Medulla oblongata (tissue), 1 donor: ENCODE data around the gene RAB25.
"Not testable (repeated sequence)": the region's sequence is repeated elsewhere in the genome, so short reads cannot be mapped to it uniquely, and the experiment has no call there.

ENCODE experiments used
- DNase-seq: peaks from one replicate; pipeline ENCODE4 v3.0.0-alpha.2; 2015; ENCODE audit errors: extremely low spot score

RAB25 gene

DNA sequence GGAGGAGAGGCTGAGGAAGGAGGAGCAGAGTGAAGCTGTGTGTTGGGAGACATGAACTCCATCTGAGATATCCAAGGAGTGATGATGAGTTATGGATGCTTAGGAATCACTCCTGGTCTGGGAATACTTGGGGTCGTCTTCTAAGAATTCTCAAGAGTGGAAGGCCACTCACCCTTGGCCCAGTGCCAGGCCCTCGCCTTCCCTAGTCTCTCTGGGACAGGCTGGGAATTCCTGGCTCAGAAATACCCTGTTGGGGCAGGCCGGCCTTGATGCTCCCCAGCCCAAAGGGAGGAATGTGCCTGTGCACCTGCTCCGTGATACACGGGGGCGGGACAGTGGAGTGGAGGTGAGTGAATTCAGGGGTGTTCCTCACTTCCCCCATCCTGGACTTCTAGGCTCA lies 40.9 kb downstream of the RAB25 start:
- no peak for DNase-seq

DNA sequence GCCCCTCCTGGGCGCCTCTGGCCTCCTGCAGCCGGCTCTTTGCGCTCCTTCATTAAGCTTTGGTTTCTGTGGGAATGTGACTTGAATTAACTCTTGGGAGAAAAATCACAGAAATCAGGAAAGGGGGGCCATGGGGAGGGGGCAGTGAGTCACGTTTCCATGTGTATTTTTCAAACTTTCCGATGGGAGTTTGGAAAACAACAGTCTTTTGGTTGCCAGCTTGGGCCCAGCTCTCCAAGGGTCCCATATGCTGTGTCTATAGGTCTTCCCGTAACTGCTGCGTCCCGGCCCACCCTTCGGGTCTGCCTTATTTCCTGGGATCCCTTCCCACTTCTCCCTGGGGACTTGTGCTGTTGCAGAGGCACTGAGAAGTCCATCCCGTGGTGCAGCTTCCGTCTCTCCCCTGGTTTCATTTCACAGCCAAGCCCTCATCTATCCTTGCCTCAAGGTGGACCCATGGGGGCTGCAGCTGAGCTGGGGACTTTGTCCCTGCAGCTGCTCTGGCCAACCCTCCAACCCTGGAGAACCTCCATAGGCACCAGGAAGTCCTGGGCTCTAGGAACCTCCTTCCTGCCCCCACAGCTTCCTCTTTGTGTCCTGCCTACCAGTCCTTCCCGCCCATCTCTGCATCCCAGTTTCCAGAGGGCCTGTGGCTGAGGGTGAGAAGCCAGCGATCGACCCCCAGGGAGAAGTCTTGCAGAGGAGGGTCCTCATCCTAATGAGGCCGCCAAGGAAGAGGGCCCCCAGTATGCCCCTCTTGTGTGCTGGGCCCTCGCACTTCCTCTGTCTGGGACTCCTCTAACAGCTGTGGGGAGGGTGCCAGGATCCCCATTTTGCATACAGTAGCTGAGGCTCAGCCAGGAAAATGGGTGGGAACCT lies 41.9 kb downstream of the RAB25 start:
- no peak for DNase-seq

- no peak for DNase-seq
Observed at GRCh38 chr1:156103521-156103947, 42.6 kb downstream of the RAB25 start.

GRCh38 chr1:156104065-156104810 lies 43.3 kb downstream of the RAB25 start:
- peak; percentile 58 for DNase-seq

- DNase-seq = no peak
Observed at GRCh38 chr1:156104861-156105832, 44.2 kb downstream of the RAB25 start.

DNA sequence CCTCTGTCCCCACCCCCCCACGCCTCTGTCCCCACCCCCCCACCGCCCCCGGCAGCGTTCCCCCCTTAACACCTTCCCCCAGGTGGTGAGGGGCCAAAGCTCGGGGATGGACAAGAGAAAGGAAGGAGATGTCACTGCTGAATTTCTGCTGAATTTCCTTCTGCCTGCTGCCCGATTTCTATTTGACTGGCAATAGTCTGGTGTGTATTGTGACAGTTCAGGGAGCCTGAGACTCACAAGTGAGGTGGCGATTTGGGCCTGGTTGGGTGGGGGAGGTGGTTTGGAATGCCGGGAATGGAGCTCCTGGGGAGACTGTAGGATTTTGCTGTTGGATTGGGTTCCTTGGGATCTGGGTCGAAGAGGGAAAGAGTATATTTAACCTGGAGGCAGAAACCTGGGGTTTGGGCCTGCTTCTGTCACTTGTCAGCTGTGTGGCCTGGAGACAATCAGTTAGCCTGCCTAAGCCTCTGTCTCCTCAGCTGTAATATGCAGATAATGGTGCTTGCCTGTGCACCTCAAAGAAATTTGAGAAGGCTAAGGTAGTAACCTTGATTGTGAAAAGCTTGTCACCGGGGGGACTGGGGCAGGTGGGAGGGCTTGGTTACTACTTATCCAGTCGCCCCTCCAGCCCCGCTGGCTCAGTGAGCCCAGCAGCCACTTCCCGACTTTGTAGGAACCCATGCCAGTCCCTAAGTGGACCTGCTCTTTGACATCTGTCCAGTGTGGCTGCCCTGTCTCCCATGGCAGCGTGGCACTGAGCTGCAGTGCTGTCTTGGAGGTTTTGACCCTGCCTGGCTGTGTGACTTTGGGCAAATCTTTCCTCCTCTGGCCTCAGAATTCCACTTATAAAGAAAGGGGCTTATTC lies 45.9 kb downstream of the RAB25 start:
- peak; percentile 16 for DNase-seq

GRCh38 chr1:156108057-156108456 lies 47.1 kb downstream of the RAB25 start:
- no peak for DNase-seq

- no peak for DNase-seq
Observed at GRCh38 chr1:156108664-156109241, 47.8 kb downstream of the RAB25 start.

- DNase-seq = no peak
Observed at GRCh38 chr1:156110252-156110651, 49.3 kb downstream of the RAB25 start.

DNA sequence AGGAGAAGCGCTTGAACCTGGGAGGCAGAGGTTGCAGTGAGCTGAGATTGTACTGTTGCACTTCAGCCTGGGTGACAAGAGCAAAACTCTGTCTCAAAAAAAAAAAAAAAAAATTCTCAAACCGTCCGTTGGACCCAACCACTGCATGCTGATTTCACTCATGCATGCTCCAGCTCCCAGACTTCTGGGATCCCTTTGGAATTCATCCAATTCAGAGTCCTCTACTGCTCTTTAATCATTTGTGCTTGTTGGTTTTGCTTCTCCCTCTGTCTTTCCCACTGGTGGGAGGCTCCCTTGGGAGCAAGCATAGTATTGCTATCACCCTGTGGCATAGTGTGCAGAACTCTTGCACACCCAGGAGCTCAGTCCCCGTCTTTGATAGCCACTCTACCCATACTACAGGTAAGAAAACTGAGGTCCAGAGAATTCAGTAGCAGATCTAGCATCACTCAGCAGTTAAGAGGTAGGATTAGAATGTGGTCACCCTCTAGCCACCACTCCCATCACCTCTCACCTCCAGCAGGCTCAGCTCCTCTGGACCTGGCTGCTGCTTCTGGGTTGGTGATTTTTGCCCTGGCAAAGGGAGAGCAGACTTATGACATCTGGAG lies 50.5 kb downstream of the RAB25 start:
- no peak for DNase-seq

DNA sequence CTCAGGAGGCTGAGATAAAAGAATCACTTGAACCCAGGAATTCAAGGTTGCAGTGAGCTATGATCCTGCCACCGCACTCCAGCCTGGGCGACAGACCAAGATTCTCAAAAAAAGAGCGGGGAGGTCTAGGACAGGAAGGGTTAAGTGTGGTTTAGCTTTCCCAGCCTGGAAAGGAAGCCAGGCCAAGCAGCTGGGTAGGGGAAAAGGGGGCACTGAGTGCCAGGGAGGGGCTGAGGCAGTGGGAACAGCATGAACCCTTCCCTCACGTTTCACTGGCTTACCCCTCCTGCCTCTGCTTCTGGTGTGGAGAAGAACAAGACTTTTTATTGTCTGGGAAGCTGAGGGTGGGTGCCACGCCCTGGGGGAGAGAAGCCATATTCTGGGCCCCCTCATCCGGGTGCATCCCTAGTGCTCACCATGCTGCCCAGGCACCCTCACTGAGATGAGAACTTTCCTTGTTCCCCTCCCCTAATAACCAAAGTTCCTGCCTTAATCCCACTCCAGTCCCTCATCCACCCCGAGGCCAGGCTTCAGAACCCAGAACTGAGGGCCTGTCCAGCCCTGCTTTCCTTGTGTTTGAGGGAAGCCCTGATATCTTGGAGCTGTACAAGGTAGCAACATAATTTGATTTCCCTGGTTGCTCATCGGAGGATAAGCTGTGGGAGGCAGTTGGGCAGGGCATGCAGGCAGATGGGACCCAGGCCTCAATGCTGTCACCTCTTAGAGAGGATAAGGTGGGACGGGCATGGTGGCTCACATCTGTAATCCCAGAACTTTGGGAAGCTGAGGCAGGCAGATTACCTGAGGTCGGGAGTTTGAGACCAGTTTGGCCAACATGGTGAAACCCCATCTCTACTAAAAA lies 51.5 kb downstream of the RAB25 start:
- DNase-seq = no peak

DNA sequence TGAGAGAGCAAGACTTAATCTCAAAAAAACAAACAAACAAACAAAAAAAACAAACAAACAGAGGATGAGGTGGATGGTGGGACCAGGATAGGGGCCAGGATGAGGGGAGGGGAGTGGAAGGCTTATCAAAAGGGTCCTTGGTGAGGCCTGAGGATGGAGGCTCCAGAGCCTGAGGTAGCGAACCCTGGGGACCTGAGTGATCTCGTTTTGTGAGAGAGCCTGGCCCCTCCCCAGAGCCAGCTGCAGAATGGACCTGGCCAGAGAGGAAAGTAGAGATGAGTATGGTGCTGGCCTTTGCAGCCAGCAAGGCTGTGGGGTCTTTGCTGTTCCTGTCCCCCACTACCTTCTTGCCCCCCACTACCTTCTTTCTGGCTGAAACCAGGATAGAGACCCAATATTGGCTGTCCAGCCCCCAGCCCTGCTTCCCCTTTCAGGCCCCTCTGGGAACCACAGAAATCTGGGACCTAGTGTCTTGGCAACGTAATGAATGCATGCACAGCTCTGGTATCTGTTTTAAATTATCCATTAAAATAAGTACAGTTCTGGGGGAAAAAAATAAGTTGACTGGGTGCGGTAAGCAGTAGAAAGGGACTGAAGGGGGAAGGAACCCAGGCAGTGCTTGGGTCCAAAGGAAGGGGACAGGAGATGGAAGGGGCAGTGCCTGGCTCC lies 52.5 kb downstream of the RAB25 start:
- DNase-seq = no peak

GRCh38 chr1:156114101-156114918 lies 53.4 kb downstream of the RAB25 start, which contains the start of gene LMNA:
Gene LMNA, plus strand, starts transcription at chr1:156114711. Its CDS starts 208 bp downstream, at chr1:156114919.
- DNase-seq = peak; percentile 87

- DNase-seq = no peak
Observed at GRCh38 chr1:156114919-156115513, 54.1 kb downstream of the RAB25 start.

DNA sequence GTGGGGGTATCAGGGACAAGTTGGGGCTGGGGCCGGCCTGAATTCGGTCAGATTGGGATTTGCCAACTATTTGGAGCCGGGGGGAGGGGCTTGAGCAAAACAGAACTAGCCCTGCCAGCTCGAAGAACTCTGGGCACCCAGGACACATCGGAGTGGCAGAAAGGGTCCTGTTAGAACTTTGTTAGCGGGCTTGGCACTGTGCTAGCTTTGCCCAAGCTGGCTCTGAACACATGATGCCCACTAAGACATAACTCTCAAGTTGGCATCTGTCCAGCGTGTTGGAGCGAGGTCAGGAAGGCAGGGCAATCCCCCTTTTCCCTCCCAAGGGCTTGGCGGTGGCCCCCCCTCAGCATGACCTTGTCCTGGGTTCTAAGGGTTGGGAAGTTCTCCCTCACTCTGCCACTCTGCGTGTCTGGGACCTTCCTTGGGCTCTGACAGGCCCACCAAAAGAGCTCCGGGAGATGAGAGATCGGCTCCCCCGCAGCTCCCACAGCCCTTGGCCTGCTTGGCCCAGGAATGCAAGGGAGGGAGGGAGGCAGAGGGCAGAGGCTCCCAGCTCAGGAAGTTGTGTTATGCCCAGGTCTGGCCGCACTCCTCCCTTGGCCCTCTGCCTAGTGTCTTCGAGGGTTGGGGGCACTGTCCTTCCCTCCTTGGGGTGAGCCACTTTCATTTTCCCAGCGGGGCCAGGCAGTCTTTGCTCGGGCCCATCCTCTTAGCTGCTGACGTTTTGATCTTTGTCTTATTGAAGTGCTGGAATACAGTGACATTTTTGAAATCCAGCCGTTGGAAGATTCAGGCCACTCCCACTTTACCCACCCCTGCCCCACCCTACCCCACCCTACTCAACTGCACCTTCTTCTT lies 54.8 kb downstream of the RAB25 start:
- peak; percentile 78 for DNase-seq

DNA sequence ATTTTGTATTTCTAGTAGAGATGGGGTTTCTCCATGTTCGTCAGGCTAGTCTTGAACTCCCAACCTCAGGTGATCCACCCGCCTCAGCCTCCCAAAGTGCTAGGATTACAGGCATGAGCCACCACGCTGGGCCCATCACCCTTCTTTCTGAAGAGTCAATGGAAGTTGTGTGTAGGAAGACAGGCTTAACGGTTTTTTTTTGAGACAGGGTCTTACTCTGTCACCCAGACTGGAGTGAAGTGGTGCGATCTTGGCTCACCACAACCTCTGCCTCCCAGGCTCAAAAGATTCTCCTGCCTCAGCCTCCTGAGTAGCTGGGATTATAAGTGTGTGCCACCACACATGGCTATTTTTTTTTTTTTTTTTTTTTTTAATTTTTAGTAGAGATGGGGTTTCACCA lies 55.8 kb downstream of the RAB25 start:
- not testable (repeated sequence) for DNase-seq
